Prostate gland (tissue), 1 donor: ENCODE measurements around the gene TCF4.

ENCODE experiments used
- POLR2A ChIP-seq: fragments of 450-650 bp; IDR thresholded peaks from one replicate; pipeline ENCODE4 v1.6.1; 2016; ENCODE audit warnings: antibody characterized with exemption, mild to moderate bottlenecking
- POLR2AphosphoS5 ChIP-seq: sonication (generic); formaldehyde crosslinking; IDR thresholded peaks from one replicate; pipeline ENCODE4 v1.6.1; 2017; ENCODE audit warnings: antibody characterized with exemption

- TF ChIP-seq POLR2AphosphoS5, result no peak
- TF ChIP-seq POLR2A, result no peak
Measured at GRCh38 chr18:55353391-55353790, 234.6 kb downstream of the TCF4 start.
